GM23338 (cell line): ENCODE results near the gene C1QTNF8. TPM values are rescaled to one million over a fixed set of nuclear protein-coding genes. Genes with fewer than 3 reads are reported as not detected.

Source experiments
- ATAC-seq: fragments of 200-7000 bp; cut with Tn5 transposase; 3 replicates; pipeline ENCODE4 v1.9.1; 2020
- DNase-seq: peaks from one replicate; pipeline ENCODE4 v3.0.0-alpha.2; 2015; ENCODE audit warnings: low spot score
- H2AFZ ChIP-seq: fragments of 200-600 bp; sonication (generic); 2 replicates; pipeline ENCODE4 v1.8.0; 2016; ENCODE audit warnings: antibody characterized with exemption, mild to moderate bottlenecking, moderate library complexity
- H3F3A ChIP-seq: fragments of 200-600 bp; sonication (generic); replicated peaks from 2 replicates; pipeline ENCODE4 v1.8.0; 2017; ENCODE audit warnings: antibody characterized with exemption, mixed run types, low read depth
- H3K27ac ChIP-seq: fragments of 200-600 bp; sonication (generic); 2 replicates; pipeline ENCODE4 v1.6.1; 2016; ENCODE audit warnings: low read depth
- H3K27me3 ChIP-seq: fragments of 200-600 bp; sonication (generic); 2 replicates; pipeline ENCODE4 v1.8.0; 2016; ENCODE audit warnings: mild to moderate bottlenecking, mixed run types, moderate library complexity; ENCODE audit not compliant: insufficient read depth
- H3K36me3 ChIP-seq: fragments of 200-600 bp; sonication (generic); 2 replicates; pipeline ENCODE4 v1.8.0; 2016; ENCODE audit warnings: mild to moderate bottlenecking; ENCODE audit not compliant: insufficient read depth
- H3K4me1 ChIP-seq: fragments of 200-600 bp; sonication (generic); 2 replicates; pipeline ENCODE4 v1.8.0; 2016; ENCODE audit warnings: mild to moderate bottlenecking, moderate library complexity; ENCODE audit not compliant: insufficient read depth
- H3K4me2 ChIP-seq: fragments of 200-600 bp; sonication (generic); 2 replicates; pipeline ENCODE4 v1.7.1; 2017; ENCODE audit warnings: mixed run types
- H3K4me3 ChIP-seq: fragments of 200-600 bp; sonication (generic); 2 replicates; pipeline ENCODE4 v1.6.1; 2016; ENCODE audit warnings: mixed run types
- H3K79me2 ChIP-seq: fragments of 200-600 bp; sonication (generic); replicated peaks from 2 replicates; pipeline ENCODE4 v1.8.0; 2017; ENCODE audit warnings: mild to moderate bottlenecking; ENCODE audit not compliant: insufficient read depth
- H3K9me2 ChIP-seq: fragments of 200-600 bp; sonication (generic); 2 replicates; pipeline ENCODE4 v1.8.0; 2017; ENCODE audit not compliant: insufficient read depth
- H4K20me1 ChIP-seq: fragments of 200-600 bp; sonication (generic); replicated peaks from 2 replicates; pipeline ENCODE4 v1.8.0; 2017; ENCODE audit warnings: mild to moderate bottlenecking; ENCODE audit not compliant: insufficient read depth
- H3K27ac Mint-ChIP-seq: 2 replicates; pipeline ENCODE4 v1.8.0; 2020; ENCODE audit warnings: inconsistent platforms, mild to moderate bottlenecking, moderate library complexity, mixed read lengths
- H3K27me3 Mint-ChIP-seq: 3 replicates; pipeline ENCODE4 v1.8.0; 2022; ENCODE audit warnings: low read depth, mild to moderate bottlenecking, moderate library complexity, mixed read lengths, inconsistent platforms; ENCODE audit not compliant: insufficient read depth, poor library complexity
- H3K36me3 Mint-ChIP-seq: 3 replicates; pipeline ENCODE4 v1.8.0; 2021; ENCODE audit warnings: low read depth, mild to moderate bottlenecking, inconsistent platforms, moderate library complexity, mixed read lengths
- H3K4me1 Mint-ChIP-seq: 3 replicates; pipeline ENCODE4 v1.8.0; 2020; ENCODE audit warnings: mild to moderate bottlenecking, inconsistent platforms, mixed read lengths
- H3K4me3 Mint-ChIP-seq: 3 replicates; pipeline ENCODE4 v1.8.0; 2021; ENCODE audit warnings: moderate library complexity, mild to moderate bottlenecking, inconsistent platforms, mixed read lengths
- H3K9me3 Mint-ChIP-seq: 3 replicates; pipeline ENCODE4 v1.8.0; 2020; ENCODE audit warnings: moderate library complexity, mild to moderate bottlenecking, inconsistent platforms, mixed read lengths
- CREB1 ChIP-seq: fragments of 250-450 bp; sonication (Bioruptor Pico); IDR thresholded peaks from 2 replicates; pipeline ENCODE4 v1.5.0; 2020; ENCODE audit warnings: low read depth, mild to moderate bottlenecking, moderate library complexity
- polyA plus RNA-seq: library from polyadenylated mRNA; unstranded; fragments of >200 nt; fragmentation: Nextera tagmentation; extraction: Ambion mirVana; gene quantifications from 2 replicates; pipeline ENCODE4 v1.2.1, GENCODE V29; 2016
- total RNA-seq: library from RNA; depleted of rRNA; stranded (reverse); fragments of >200 nt; shearing (Covaris generic); gene quantifications from 2 replicates; pipeline ENCODE4 v1.2.3, GENCODE V29; 2014
- TF ChIP-seq, protein P1 (sequence below): fragments of 250-450 bp; sonication (Bioruptor Pico); IDR thresholded peaks from 2 replicates; pipeline ENCODE4 v1.5.0; 2020; ENCODE audit warnings: mild to moderate bottlenecking, moderate library complexity
- TF ChIP-seq, protein P2 (sequence below): IDR thresholded peaks from one replicate; pipeline ENCODE4 v1.6.1; 2018; ENCODE audit warnings: antibody characterized with exemption; ENCODE audit not compliant: unreplicated experiment

C1QTNF8 gene
- total and polyA plus RNA-seq, 2 experiments from 2014 or later: not detected

DNA sequence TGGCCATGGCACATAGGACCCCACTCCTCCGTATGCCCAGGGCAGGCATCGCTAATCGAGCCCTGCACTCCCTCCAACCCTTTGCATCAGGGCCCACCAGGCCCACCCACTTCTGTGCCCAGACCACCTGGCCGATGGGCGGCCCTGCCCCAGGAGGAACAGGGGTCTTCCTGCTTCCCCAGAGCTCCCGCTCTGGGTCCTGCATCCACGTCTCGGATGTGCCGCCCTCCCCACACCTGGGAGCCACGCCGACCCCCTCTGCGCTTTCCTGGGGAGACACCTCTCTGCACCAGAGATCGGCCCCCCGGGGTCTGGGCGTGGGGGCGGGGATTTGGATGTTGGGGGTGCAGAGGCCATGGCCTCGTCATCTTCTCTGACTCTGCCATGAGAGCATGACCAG lies 44.6 kb downstream of the C1QTNF8 start (continued):
- TF ChIP-seq, protein P1, sequence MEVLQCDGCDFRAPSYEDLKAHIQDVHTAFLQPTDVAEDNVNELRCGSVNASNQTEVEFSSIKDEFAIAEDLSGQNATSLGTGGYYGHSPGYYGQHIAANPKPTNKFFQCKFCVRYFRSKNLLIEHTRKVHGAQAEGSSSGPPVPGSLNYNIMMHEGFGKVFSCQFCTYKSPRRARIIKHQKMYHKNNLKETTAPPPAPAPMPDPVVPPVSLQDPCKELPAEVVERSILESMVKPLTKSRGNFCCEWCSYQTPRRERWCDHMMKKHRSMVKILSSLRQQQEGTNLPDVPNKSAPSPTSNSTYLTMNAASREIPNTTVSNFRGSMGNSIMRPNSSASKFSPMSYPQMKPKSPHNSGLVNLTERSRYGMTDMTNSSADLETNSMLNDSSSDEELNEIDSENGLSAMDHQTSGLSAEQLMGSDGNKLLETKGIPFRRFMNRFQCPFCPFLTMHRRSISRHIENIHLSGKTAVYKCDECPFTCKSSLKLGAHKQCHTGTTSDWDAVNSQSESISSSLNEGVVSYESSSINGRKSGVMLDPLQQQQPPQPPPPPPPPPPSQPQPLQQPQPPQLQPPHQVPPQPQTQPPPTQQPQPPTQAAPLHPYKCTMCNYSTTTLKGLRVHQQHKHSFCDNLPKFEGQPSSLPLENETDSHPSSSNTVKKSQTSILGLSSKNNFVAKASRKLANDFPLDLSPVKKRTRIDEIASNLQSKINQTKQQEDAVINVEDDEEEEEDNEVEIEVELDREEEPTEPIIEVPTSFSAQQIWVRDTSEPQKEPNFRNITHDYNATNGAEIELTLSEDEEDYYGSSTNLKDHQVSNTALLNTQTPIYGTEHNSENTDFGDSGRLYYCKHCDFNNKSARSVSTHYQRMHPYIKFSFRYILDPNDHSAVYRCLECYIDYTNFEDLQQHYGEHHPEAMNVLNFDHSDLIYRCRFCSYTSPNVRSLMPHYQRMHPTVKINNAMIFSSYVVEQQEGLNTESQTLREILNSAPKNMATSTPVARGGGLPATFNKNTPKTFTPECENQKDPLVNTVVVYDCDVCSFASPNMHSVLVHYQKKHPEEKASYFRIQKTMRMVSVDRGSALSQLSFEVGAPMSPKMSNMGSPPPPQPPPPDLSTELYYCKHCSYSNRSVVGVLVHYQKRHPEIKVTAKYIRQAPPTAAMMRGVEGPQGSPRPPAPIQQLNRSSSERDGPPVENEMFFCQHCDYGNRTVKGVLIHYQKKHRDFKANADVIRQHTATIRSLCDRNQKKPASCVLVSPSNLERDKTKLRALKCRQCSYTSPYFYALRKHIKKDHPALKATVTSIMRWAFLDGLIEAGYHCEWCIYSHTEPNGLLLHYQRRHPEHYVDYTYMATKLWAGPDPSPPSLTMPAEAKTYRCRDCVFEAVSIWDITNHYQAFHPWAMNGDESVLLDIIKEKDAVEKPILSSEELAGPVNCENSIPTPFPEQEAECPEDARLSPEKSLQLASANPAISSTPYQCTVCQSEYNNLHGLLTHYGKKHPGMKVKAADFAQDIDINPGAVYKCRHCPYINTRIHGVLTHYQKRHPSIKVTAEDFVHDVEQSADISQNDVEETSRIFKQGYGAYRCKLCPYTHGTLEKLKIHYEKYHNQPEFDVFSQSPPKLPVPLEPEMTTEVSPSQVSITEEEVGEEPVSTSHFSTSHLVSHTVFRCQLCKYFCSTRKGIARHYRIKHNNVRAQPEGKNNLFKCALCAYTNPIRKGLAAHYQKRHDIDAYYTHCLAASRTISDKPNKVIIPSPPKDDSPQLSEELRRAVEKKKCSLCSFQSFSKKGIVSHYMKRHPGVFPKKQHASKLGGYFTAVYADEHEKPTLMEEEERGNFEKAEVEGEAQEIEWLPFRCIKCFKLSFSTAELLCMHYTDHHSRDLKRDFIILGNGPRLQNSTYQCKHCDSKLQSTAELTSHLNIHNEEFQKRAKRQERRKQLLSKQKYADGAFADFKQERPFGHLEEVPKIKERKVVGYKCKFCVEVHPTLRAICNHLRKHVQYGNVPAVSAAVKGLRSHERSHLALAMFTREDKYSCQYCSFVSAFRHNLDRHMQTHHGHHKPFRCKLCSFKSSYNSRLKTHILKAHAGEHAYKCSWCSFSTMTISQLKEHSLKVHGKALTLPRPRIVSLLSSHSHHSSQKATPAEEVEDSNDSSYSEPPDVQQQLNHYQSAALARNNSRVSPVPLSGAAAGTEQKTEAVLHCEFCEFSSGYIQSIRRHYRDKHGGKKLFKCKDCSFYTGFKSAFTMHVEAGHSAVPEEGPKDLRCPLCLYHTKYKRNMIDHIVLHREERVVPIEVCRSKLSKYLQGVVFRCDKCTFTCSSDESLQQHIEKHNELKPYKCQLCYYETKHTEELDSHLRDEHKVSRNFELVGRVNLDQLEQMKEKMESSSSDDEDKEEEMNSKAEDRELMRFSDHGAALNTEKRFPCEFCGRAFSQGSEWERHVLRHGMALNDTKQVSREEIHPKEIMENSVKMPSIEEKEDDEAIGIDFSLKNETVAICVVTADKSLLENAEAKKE (CRISPR knock-in tag): no peak

DNA sequence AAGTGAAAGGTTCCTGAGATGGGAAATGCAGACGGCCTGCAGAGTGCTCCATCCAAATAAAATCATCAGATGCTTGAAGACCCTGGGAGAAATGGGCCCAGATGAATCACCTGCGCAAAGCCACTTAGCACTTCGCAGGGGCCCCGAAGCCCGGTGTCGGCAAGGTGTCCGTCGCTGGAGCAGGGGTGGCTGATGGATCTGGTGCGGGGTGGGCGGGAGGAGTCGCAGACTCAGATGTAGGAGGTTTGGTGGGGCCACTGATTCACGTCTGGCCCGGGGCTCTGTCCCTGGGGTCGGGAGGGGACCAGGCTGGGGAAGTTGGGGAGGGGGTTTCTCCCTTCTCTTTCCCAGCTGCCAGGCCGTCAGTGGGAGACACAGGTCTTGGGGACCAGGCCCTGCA lies 45.1 kb downstream of the C1QTNF8 start:
- no peak for ATAC-seq
- Mint-ChIP-seq H3K4me1 (no peaks in the 10 kb centered on the region), H3K9me3 (no peaks in the 10 kb centered on the region), H3K4me3 (no peak overlapping the region), H3K27me3 (peaks cover 8% of the 10 kb centered on the region), H3K36me3 (no peaks in the 10 kb centered on the region), H3K27ac (no peak overlapping the region)
- no peaks in the 10 kb centered on the region for H3K79me2 ChIP-seq
- no peaks in the 10 kb centered on the region for H3K27me3 ChIP-seq
- H3K27ac ChIP-seq: no peak overlapping the region
- H3F3A ChIP-seq: no peaks in the 10 kb centered on the region
- no peaks in the 10 kb centered on the region; the same call in 1 of the 2 replicates for H3K4me1 ChIP-seq
- H3K36me3 ChIP-seq: no peaks in the 10 kb centered on the region
- no peak overlapping the region for H3K4me2 ChIP-seq
- H4K20me1 ChIP-seq: no peaks in the 10 kb centered on the region
- H2AFZ ChIP-seq: no peak overlapping the region
- no peak for DNase-seq
- H3K4me3 ChIP-seq: no peak overlapping the region
- no peaks in the 10 kb centered on the region for H3K9me2 ChIP-seq
- TF ChIP-seq, protein P2, sequence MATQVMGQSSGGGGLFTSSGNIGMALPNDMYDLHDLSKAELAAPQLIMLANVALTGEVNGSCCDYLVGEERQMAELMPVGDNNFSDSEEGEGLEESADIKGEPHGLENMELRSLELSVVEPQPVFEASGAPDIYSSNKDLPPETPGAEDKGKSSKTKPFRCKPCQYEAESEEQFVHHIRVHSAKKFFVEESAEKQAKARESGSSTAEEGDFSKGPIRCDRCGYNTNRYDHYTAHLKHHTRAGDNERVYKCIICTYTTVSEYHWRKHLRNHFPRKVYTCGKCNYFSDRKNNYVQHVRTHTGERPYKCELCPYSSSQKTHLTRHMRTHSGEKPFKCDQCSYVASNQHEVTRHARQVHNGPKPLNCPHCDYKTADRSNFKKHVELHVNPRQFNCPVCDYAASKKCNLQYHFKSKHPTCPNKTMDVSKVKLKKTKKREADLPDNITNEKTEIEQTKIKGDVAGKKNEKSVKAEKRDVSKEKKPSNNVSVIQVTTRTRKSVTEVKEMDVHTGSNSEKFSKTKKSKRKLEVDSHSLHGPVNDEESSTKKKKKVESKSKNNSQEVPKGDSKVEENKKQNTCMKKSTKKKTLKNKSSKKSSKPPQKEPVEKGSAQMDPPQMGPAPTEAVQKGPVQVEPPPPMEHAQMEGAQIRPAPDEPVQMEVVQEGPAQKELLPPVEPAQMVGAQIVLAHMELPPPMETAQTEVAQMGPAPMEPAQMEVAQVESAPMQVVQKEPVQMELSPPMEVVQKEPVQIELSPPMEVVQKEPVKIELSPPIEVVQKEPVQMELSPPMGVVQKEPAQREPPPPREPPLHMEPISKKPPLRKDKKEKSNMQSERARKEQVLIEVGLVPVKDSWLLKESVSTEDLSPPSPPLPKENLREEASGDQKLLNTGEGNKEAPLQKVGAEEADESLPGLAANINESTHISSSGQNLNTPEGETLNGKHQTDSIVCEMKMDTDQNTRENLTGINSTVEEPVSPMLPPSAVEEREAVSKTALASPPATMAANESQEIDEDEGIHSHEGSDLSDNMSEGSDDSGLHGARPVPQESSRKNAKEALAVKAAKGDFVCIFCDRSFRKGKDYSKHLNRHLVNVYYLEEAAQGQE: no peak
- no peak for TF ChIP-seq CREB1 (CRISPR knock-in tag)
- TF ChIP-seq, protein P1 (CRISPR knock-in tag): no peak
